ENCODE measurements around the gene FAM241B. TPM values are rescaled to one million over a fixed set of nuclear protein-coding genes. Genes with fewer than 3 reads are reported as not detected.
A peak's percentile ranks its signal among the peaks of the same experiment; 100 is the strongest.

FAM241B gene
- total RNA-seq, 1 donor from 2014 or later: 9.8 TPM

DNA sequence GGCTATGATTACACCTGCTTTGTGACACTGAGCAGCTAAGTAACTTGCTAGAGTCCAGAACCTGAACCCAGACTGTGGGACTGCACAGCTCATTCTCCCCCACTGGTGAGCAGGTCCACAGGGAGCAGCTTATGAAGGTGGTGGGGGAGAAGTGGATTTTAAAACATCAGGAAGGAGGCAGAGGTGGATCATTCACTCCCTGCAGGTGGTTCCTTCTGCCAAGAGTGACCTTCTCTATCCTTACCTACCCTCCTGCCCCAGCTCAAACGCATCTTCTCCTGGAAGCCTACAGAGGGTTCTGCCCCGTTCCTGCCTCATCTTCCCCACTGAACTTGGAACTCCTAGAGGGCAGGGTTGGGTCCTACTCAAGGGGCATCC, 539 bp upstream of the FAM241B start:
- H3K4me3 Mint-ChIP-seq: peak overlapping the region; percentile 47
- H3K9me3 Mint-ChIP-seq: no peaks in the 10 kb centered on the region
- DNase-seq (ENCODE audit: extremely low spot score, unreplicated experiment): no peak
- H3K27ac Mint-ChIP-seq: no peak overlapping the region
- TF ChIP-seq, protein P1, sequence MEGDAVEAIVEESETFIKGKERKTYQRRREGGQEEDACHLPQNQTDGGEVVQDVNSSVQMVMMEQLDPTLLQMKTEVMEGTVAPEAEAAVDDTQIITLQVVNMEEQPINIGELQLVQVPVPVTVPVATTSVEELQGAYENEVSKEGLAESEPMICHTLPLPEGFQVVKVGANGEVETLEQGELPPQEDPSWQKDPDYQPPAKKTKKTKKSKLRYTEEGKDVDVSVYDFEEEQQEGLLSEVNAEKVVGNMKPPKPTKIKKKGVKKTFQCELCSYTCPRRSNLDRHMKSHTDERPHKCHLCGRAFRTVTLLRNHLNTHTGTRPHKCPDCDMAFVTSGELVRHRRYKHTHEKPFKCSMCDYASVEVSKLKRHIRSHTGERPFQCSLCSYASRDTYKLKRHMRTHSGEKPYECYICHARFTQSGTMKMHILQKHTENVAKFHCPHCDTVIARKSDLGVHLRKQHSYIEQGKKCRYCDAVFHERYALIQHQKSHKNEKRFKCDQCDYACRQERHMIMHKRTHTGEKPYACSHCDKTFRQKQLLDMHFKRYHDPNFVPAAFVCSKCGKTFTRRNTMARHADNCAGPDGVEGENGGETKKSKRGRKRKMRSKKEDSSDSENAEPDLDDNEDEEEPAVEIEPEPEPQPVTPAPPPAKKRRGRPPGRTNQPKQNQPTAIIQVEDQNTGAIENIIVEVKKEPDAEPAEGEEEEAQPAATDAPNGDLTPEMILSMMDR (conservative IDR thresholded peaks at IDR 0.05): no peak
- H3K4me1 Mint-ChIP-seq (ENCODE audit: unreplicated experiment): no peaks in the 10 kb centered on the region
- peaks cover 26% of the 10 kb centered on the region for H3K27me3 Mint-ChIP-seq
- no peaks in the 10 kb centered on the region for H3K36me3 Mint-ChIP-seq

DNA sequence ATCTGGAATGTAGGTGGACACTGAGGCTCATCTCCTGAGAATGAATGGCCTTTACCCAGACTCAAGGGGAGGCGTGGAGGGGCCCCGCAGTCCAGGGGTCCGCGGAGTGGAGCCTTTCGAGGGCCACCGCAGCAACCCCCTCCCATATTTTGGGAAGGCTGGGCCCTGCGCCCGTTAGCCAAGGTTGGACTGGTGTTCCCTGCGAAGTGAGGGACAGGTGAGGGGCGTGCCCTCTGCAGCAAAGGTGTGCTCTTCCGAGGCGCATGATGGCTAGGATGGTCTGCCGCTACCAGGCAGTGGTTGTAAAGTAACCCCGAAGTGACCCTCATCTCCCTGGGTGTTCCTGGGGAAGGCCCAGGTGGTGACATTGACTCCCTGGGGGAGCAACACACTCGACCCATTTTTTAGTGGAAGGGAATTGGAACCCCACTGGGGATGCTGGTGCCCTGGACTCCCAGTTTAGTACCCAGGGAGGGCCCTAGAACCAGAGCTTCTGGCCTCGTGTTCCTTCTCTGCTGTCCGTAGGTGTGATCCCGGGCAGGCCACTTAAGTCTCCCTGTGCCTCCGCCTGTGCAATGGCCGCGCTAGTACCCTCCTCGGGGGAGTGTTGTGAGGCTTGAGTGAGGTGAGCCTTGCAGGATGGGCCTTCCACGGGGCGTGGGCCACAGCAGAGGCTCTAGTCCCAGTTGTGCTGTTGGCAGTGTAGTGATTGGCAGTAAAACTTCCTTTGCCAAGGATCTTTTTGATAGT, 779 bp downstream of the FAM241B start:
- TF ChIP-seq, protein P1 (conservative IDR thresholded peaks at IDR 0.05): no peak
- peaks cover 21% of the 10 kb centered on the region for H3K27me3 Mint-ChIP-seq
- peak overlapping the region; percentile 83 for H3K4me3 Mint-ChIP-seq
- DNase-seq (ENCODE audit: extremely low spot score, unreplicated experiment): peak; percentile 67
- H3K36me3 Mint-ChIP-seq: no peaks in the 10 kb centered on the region
- H3K4me1 Mint-ChIP-seq (ENCODE audit: unreplicated experiment): no peaks in the 10 kb centered on the region
- H3K27ac Mint-ChIP-seq: no peak overlapping the region
- no peaks in the 10 kb centered on the region for H3K9me3 Mint-ChIP-seq

DNA sequence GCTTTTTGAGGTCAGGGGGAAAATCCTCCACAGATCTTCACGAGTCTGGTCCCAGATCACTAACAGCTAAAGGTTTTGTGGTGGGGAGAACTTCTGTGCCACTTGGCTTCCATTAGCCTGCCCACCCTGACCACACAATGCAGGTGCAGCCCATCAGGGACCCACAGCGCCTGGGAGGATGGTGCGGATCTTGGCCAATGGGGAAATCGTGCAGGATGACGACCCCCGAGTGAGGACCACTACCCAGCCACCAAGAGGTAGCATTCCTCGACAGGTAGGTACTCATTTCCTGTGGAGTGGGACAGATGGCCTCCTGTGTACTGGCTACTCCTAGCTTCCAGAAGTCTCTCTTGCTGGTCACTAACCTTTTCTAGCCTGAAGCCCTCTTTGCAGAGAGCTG, 1.5 kb downstream of the FAM241B start:
- Mint-ChIP-seq H3K36me3 (no peaks in the 10 kb centered on the region), H3K4me1 (ENCODE audit: unreplicated experiment) (no peaks in the 10 kb centered on the region), H3K9me3 (no peaks in the 10 kb centered on the region), H3K27me3 (peaks cover 17% of the 10 kb centered on the region), H3K27ac (no peak overlapping the region), H3K4me3 (peak overlapping the region; percentile 83)
- peak; percentile 43 for DNase-seq (ENCODE audit: extremely low spot score, unreplicated experiment)
- TF ChIP-seq, protein P1 (conservative IDR thresholded peaks at IDR 0.05): no peak

DNA sequence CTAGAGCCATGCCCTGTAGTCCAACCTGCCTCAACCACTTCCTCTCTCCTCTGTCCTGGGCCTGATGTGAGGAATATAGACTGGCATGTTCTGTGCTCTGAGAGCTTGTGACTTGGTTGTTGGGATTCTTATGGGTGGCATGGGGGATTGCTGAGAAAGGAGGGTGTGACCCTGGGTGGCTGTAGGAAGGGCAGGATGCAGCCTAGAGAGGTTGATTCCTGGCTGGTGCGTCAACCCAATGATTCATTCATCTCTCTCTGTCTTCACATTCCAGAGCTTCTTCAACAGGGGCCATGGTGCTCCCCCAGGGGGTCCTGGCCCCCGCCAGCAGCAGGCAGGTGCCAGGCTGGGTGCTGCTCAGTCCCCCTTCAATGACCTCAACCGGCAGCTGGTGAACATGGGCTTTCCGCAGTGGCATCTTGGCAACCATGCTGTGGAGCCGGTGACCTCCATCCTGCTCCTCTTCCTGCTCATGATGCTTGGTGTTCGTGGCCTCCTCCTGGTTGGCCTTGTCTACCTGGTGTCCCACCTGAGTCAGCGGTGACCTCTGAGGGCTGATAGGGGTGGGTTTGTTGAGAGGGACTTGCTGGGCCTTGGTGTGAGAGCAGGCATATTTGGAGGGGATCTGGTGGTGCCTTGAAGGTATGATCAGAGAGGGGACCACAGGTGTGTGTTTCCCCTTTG, 2.6 kb downstream of the FAM241B start:
- no peaks in the 10 kb centered on the region for H3K36me3 Mint-ChIP-seq
- TF ChIP-seq, protein P1 (conservative IDR thresholded peaks at IDR 0.05): no peak
- peak; percentile 58 for DNase-seq (ENCODE audit: extremely low spot score, unreplicated experiment)
- no peak overlapping the region for H3K27ac Mint-ChIP-seq
- peak overlapping the region; percentile 67 for H3K4me3 Mint-ChIP-seq
- H3K4me1 Mint-ChIP-seq (ENCODE audit: unreplicated experiment): peaks cover 5% of the 10 kb centered on the region
- H3K27me3 Mint-ChIP-seq: peaks cover 12% of the 10 kb centered on the region
- H3K9me3 Mint-ChIP-seq: no peaks in the 10 kb centered on the region

DNA sequence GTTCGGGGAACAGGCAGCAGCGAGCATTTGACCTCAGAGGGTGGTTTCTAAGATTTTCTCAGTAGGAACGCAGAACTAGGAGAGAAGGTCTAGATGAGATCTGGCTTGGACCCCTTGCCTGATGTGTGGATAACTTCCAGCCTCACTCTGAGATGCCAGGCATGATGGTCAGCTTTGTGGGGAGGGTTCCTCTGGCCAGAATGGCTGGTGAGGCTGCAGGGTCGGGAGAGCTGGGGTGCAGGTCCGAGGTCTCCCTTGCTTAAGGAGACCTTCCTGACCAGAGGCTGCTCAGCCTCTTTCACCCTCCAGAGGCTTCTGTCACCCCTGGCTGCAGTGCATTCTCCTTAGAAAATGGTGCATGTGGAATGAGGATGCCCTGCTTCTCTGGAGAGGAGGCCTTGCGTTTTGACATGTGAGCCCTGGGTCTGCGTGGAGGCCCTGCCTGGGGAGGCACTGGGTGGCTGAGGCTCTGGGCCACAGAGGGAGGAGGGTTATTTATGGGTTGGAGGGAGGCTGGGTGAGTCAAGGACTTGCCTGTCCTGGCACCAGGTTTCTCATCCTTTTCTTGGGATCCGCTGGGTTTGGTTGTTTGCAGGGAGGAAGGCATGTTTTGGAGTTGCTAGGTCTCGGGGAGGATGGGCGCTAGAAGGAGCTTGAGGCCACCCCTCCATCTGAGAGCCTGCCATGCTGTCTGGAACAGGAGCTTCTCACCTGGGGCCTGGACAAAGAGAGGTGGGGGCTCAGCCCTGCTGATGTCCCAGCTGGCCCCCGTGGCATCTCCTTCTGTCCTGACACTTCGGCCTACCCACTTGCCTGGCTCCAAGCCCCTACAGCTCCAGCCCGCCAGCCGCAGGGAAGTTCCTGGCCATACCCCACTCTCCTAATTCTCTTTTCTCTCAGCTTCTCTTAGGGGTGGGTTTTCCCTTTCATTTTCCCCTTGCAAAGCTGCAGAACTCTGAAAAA, 3.9 kb downstream of the FAM241B start:
- Mint-ChIP-seq H3K27ac (no peak overlapping the region), H3K27me3 (peaks cover 4% of the 10 kb centered on the region), H3K4me1 (ENCODE audit: unreplicated experiment) (peaks cover 10% of the 10 kb centered on the region), H3K9me3 (no peaks in the 10 kb centered on the region), H3K4me3 (no peak overlapping the region), H3K36me3 (no peaks in the 10 kb centered on the region)
- peak; percentile 53 for DNase-seq (ENCODE audit: extremely low spot score, unreplicated experiment)
- TF ChIP-seq, protein P1 (conservative IDR thresholded peaks at IDR 0.05): no peak

Measured in type B pancreatic cell (in vitro differentiated cells).